Measurements from ENCODE around the gene AKAP10. TPM values are rescaled to one million over a fixed set of nuclear protein-coding genes. Genes with fewer than 3 reads are reported as not detected.

Gene AKAP10
- total RNA-seq, 1 experiment from 2014 or later: 31.6 TPM

- H3K9me2 ChIP-seq (ENCODE audit: insufficient read depth): no peaks in the 10 kb centered on the region
- TF ChIP-seq FOSL1 (IDR thresholded peaks at IDR 0.05; ENCODE audit: low read depth): no peak
- TF ChIP-seq EZH2 (IDR thresholded peaks at IDR 0.05): no peak
- TF ChIP-seq SRF (IDR thresholded peaks at IDR 0.05; ENCODE audit: low read depth): no peak
- no peak for TF ChIP-seq MAX (IDR thresholded peaks at IDR 0.05)
- TF ChIP-seq ELF1 (IDR thresholded peaks at IDR 0.05; ENCODE audit: borderline replicate concordance, low read depth): no peak
- TF ChIP-seq ZBTB33 (IDR thresholded peaks at IDR 0.05; ENCODE audit: extremely low read depth, insufficient replicate concordance, low read length): no peak
- no peak for TF ChIP-seq CEBPB (IDR thresholded peaks at IDR 0.05; ENCODE audit: low read depth)
- no peak for TF ChIP-seq JUND (IDR thresholded peaks at IDR 0.05)
- TF ChIP-seq YY1 (IDR thresholded peaks at IDR 0.05; ENCODE audit: extremely low read depth, insufficient replicate concordance, low read depth, low read length): no peak
- no peak for TF ChIP-seq CBX3 (IDR thresholded peaks at IDR 0.05; ENCODE audit: low read depth)
- intact Hi-C loops (cut with micrococcal nuclease): no loop called here
- no peak overlapping the region for H3K27ac ChIP-seq (ENCODE audit: low read depth, low read length)
- H3K4me1 ChIP-seq (ENCODE audit: control insufficient read depth in 1 of 2, insufficient read depth in 2 of 2, low read length in 2 of 2): no peaks in the 10 kb centered on the region
- DNase-seq (ENCODE audit: low read depth, low spot score): no peak
- RAD21 ChIA-PET (ENCODE audit: low non-redundant PET in 1 of 2, low total read pairs in 2 of 2, uncharacterized antibody in 2 of 2, unreplicated experiment in 2 of 2): no interaction called here
- no peaks in the 10 kb centered on the region for H3K79me2 ChIP-seq (ENCODE audit: insufficient read depth, low read length)
- H3K4me3 ChIP-seq (replicated peaks in 1 of 2; ENCODE audit: low read depth in 1 of 2, low read length in 2 of 2): no peak overlapping the region
- no peaks in the 10 kb centered on the region for H3K36me3 ChIP-seq (ENCODE audit: control insufficient read depth in 1 of 2, insufficient read depth in 2 of 2, low read length in 2 of 2)
- H3K4me2 ChIP-seq (ENCODE audit: low read length): no peak overlapping the region
- no peaks in the 10 kb centered on the region for H4K20me1 ChIP-seq (ENCODE audit: insufficient read depth)
- no peak overlapping the region for H2AFZ ChIP-seq (ENCODE audit: low read depth, low read length, poor library complexity, severe bottlenecking)
- CTCF ChIA-PET: no interaction called here
- POLR2A ChIA-PET: no interaction called here
- no peaks in the 10 kb centered on the region for H3K9me3 ChIP-seq (ENCODE audit: control insufficient read depth in 1 of 2, insufficient read depth in 1 of 2, low read depth in 1 of 2, low read length in 2 of 2)
- H3K27me3 ChIP-seq (ENCODE audit: insufficient read depth, low read length): no peaks in the 10 kb centered on the region
- ATAC-seq: no peak
- no TSS peak for BruUV-seq (replicated peaks)
- H3K9ac ChIP-seq (ENCODE audit: low read length): no peak overlapping the region
Measured at GRCh38 chr17:19876529-19877161, 101.0 kb downstream of the AKAP10 start.
